Left renal pelvis (tissue), 4 donors: ENCODE results near the gene SEC24A. TPM values are rescaled to one million over a fixed set of nuclear protein-coding genes. Genes with fewer than 3 reads are reported as not detected.
"Not testable (repeated sequence)": the region's sequence is repeated elsewhere in the genome, so short reads cannot be mapped to it uniquely, and the experiment has no call there.

Experiments
- DNase-seq, 4 donors: peaks; one replicate each; pipeline ENCODE4 v3.0.0-alpha.2; 2013; ENCODE audit warnings: low read depth in 4 of 4, low spot score in 3 of 4
- polyA plus RNA-seq, 4 donors: library from polyadenylated mRNA; unstranded; fragments of 120-200 nt; gene quantifications; one replicate each; pipeline ENCODE4 v1.2.1, GENCODE V29; 2013; ENCODE audit not compliant: insufficient read length in 4 of 4

SEC24A gene
- polyA plus RNA-seq, 4 donors: 20.8 to 31.6 (median 25.0) TPM

DNA sequence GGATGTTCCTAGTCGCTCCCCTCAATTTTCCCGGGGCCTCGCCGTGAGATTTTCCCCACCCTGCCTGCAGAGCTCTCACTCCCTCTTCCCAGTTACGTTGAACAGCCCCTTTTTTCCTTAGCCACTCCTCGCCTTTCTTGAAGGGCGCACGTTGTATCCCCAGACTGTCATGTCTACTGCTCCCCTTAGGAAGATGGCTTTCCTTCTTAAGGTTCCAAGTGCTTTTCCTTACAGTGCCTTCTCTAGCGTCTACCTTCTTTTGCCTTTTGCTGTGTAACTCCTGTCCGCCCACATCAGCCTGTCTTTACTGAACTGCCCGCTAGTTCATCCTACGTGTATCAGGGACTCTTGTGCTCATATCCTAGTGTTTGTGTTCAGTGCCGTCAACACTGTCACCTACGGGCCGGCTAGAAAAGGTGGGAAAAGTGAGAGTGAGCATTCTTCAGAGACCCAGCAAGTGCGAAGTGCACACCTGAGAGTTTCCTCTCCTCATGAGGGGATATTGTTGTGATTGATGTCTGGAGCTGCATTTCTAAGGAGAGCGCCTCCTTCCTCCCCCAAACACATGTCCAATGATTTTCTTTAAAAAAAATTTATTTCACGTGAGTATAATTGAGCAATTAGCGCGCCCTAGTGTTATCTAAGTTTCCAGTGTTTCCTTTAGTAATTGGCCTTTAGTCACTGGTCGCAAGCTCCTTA, 90.5 kb downstream of the SEC24A start:
- DNase-seq: peak in 3 of 4 donors; percentile 21 to 35 (median 26)

- no peak for DNase-seq
Observed at GRCh38 chr5:134741052-134741451, 92.5 kb downstream of the SEC24A start.

- no peak for DNase-seq
Observed at GRCh38 chr5:134742134-134742533, 93.5 kb downstream of the SEC24A start.

- DNase-seq: no peak
Observed at GRCh38 chr5:134749415-134749814, 100.8 kb downstream of the SEC24A start.

DNA sequence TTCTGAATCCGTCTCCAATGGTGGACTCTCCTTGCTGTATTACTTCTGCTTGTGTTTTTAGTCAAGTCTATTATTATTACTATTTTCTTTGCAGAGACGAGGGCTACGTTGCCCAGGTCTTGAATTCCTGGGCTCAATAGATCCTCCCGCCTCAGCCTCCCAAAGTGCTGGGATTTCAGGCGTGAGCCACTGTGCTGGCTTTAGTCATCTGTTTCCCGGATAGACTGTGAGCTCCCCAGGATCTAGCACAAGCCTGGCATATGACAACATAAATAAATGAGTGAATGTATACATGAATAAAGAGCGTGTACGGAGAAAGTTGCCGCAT, 109.6 kb downstream of the SEC24A start:
- DNase-seq: no peak

DNA sequence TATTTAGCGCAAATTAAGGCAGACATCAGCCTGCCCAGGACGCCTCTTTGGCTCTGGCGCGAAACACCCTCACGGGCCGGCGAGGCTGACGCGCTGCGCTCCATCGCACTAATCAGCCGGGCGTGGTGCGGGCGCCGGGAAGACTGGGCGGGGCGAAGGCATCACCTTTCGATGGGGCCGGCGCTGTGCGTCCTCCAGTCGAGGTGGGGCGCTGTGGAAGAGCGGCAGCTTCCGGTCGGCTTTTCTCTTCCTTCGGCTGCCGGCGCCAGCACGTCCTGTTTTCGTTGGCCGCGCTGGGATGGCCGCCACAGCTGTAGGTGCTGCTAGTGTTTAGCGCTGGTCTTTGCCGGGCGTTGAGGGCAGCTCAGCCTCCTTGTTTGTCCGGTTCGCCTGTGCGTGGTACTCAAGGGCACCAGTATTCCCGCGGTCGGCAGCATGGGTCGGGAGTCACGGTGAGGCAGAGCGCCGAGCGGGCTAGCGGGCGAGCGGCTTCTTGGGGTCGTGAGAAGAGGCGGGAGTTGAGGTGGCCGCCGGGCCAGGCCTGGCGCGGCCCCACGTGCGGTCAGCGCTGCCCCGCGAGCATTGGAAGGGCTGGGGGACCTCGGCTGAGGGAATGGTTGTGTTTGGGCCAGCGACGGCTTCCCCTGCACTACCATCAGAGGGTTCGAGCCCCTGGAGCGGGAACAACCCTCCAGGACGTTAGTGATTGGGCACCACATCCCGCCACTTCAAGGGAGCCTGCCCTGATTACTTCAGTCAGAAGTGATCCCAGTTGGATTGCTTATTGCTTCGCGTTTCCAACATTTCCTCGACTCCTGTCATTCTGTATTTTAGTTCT, 110.1 kb downstream of the SEC24A start, which contains the start of gene DDX46:
Gene DDX46 (plus strand): TSS at position 276 of the 838 bp plus-strand sequence. CDS start 160 bp downstream, at position 436.
- DNase-seq: peak; percentile 76 to 88 (median 80)

GRCh38 chr5:134767528-134768291, 119.1 kb downstream of the SEC24A start:
- DNase-seq: not testable (repeated sequence)

DNA sequence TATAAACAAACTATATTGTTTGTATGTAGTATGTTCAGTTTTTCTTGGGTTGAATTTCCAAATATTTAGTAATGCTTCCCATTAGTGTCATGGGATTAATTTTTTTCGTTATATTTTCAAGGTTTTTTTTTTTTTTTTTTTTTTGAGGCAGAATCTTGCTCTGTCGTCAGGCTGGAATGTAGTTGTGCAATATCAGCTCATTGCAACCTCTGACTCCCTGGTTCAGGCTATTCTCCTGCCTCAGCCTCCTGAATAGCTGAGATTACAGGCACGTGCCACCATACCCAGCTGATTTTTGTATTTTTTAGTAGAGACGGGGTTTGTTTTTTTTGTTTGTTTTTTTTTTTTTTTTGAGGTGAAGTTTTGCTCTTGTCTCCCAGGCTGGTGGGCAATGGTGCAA, 120.6 kb downstream of the SEC24A start:
- DNase-seq: no peak

GRCh38 chr5:134772461-134773125, 124.0 kb downstream of the SEC24A start:
- DNase-seq: no peak

DNA sequence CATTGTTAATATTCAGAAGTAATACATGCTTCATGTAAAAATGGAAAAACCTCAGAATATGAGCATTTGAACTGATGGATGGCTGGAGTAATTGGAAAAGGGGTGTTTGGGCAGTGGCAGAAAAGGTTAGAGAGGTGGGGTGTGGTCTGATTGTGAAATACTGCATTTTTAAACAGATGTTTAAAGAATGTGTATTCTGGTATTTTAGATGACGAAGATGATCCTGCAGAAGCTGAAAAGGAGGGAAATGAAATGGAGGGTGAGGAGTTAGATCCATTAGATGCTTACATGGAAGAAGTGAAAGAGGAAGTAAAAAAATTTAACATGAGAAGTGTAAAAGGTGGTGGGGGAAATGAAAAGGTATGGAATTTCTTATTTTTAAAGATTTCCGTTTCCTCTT, 128.8 kb downstream of the SEC24A start:
- DNase-seq: no peak

Other genes starting within 250 kb of the SEC24A start
- gene CDKN2AIPNL, start 236.9 kb upstream of the SEC24A start, polyA plus RNA-seq: 10 to 100 TPM; 20.3 to 33.7 (median 32.3) TPM
- 10 to 100 TPM in 1 of 4 donors, 1 to 10 TPM in 3; 3.9 to 12.8 (median 9.2) TPM for gene JADE2, start 123.1 kb upstream of the SEC24A start, polyA plus RNA-seq
- 10 to 100 TPM; 27.6 to 46.0 (median 40.0) TPM for gene SAR1B, start 16.0 kb upstream of the SEC24A start, polyA plus RNA-seq
- 10 to 100 TPM; 66.7 to 87.5 (median 72.1) TPM for gene CAMLG, start 89.8 kb downstream of the SEC24A start, polyA plus RNA-seq
- 10 to 100 TPM; 58.6 to 89.5 (median 79.6) TPM for gene DDX46, start 110.0 kb downstream of the SEC24A start, polyA plus RNA-seq
- gene C5orf24, start 197.2 kb downstream of the SEC24A start, polyA plus RNA-seq: 100 to 1,000 TPM in 2 of 4 donors, 10 to 100 TPM in 2; 83.2 to 119 (median 101) TPM
- 100 to 1,000 TPM in 2 of 4 donors, 10 to 100 TPM in 2; 80.8 to 140 (median 105) TPM for gene TXNDC15, start 225.6 kb downstream of the SEC24A start, polyA plus RNA-seq